DMS53 treated with DMSO at 0.1 percent for 48 hours (cell line): ENCODE results near the gene BTNL9.
"Not testable (repeated sequence)": the region's sequence is repeated elsewhere in the genome, so short reads cannot be mapped to it uniquely, and the experiment has no call there.

Experiments used
- DNase-seq: peaks from one replicate; lab custom pipeline; 2025; ENCODE audit not compliant: unreplicated experiment; lab: John Stamatoyannopoulos, UW

Gene BTNL9

DNA sequence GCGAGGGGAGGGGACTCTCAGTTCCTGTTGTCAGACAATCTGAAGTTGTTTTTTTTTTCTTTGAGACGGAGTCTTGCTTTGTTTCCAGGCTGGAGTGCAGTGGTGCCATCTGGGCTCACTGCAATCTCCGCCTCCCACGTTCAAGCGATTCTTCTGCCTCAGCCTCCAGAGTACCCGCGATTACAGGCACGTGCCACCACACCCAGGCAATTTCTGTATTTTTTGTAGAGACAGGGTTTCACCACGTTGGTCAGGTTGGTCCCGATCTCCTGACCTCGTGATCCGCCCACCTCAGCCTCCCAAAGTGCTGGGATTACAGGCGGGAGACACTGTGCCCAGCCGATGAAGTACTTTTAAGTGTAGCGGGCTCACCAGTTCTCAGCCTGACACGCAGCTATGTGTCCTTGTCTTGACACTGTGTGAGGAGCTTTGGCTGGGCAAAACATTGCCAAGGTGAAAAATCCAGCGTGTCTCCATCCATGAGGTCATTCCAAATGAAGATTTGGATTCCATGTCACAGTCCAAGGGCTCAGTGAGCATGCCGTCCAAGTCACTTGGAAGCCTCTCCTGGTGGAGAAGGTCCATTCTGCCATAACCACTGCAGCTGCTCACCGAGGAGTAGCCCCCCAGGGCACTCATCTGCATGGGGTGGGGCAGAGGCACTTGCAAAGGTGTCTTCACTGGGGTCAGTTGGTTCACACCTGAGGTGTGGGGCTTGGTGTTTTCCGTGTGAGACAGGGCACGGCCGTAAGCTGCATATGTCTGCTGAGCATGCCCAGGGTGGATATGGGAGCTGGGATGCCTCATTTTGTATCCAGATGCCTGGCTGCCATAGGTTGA lies 58.9 kb downstream of the BTNL9 start:
- DNase-seq: no peak

- DNase-seq: no peak
Observed at GRCh38 chr5:181099602-181100086, 59.6 kb downstream of the BTNL9 start.

GRCh38 chr5:181100121-181100875 lies 60.2 kb downstream of the BTNL9 start:
- no peak for DNase-seq

DNA sequence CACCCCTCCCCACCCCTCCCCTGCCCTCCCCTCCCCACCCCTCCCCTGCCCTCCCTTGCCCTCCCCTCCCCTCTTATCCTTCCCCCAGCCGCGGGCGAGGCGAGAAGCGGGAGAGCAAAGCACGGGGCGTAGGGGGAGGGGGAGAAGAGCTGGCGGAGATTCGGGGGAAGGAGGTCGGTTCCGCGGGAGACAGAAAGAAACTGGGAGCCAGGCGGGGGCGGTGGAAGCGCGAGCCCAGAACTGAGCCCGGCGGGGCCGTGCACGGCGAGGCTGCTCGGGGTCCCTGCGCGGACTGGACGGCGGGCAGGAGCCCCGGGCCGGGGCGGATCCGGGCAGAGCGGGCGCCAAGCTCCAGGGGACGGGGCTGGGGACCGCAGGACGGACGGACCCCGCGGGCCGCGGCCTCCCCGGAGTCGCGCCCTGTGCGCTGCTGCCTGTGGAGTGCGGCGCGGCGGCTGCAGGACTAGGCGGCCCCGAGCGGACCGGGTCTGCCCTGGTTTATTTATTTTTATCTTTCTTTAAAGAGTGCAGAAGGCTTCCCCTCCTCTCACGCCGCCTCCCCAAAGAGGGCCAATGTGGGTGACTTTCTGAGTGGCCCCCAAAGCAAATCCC lies 61.1 kb downstream of the BTNL9 start:
- not testable (repeated sequence) for DNase-seq

GRCh38 chr5:181101930-181102674 lies 62.0 kb downstream of the BTNL9 start:
- DNase-seq: not testable (repeated sequence)

- DNase-seq: not testable (repeated sequence)
Observed at GRCh38 chr5:181104259-181104568, 64.1 kb downstream of the BTNL9 start.

GRCh38 chr5:181104606-181105390 lies 64.7 kb downstream of the BTNL9 start:
- not testable (repeated sequence) for DNase-seq

- no peak for DNase-seq
Observed at GRCh38 chr5:181105391-181106025, 65.4 kb downstream of the BTNL9 start.

GRCh38 chr5:181107699-181108098 lies 67.6 kb downstream of the BTNL9 start:
- DNase-seq: no peak

GRCh38 chr5:181108578-181109165 lies 68.6 kb downstream of the BTNL9 start:
- no peak for DNase-seq

GRCh38 chr5:181109489-181110013 lies 69.5 kb downstream of the BTNL9 start:
- DNase-seq: no peak

- no peak for DNase-seq
Observed at GRCh38 chr5:181111010-181111409, 70.9 kb downstream of the BTNL9 start.
